HepG2 (cell line): ENCODE data around the gene USP17L26. TPM values are rescaled to one million over a fixed set of nuclear protein-coding genes. Genes with fewer than 3 reads are reported as not detected.
"Not testable (repeated sequence)": the region's sequence is repeated elsewhere in the genome, so short reads cannot be mapped to it uniquely, and the experiment has no call there.

Source experiments
- ATAC-seq: fragments of 200-7000 bp; cut with Tn5 transposase; 3 replicates; pipeline ENCODE4 v1.9.1; 2020; ENCODE audit warnings: mild to moderate bottlenecking, moderate library complexity
- Bru-seq: library from RNA; stranded (reverse); fragments of 400-500 nt; gene quantifications from one replicate; lab custom pipeline; 2021; lab: Mats Ljungman, UMichigan
- BruChase-seq, 2 experiments: library from RNA; stranded (reverse); fragments of 400-500 nt; gene quantifications; one replicate each; lab custom pipeline; 2021; lab: Mats Ljungman, UMichigan
- BruUV-seq: library from RNA; stranded (reverse); fragments of 400-500 nt; replicated peaks from 2 replicates; lab custom pipeline; 2021; lab: Mats Ljungman, UMichigan
- CTCF ChIA-PET: fragments of 300-600 bp; formaldehyde crosslinking; extraction: SDS; loops from one replicate; lab custom pipeline; 2021; ENCODE audit warnings: low total read pairs, inconsistent platforms, low intra/inter-chr PET ratio; lab: Yijun Ruan, JAX
- POLR2A ChIA-PET: fragments of 350-600 bp; sonication (Branson Sonifier 250); formaldehyde crosslinking; loops from one replicate; lab custom pipeline; 2020; ENCODE audit warnings: antibody characterized with exemption, inconsistent platforms; lab: Yijun Ruan, JAX
- DNase-seq: peaks from one replicate; pipeline ENCODE4 v3.0.0-alpha.2; 2015; ENCODE audit warnings: low spot score
- FAIRE-seq: peaks from 3 replicates; lab custom pipeline; 2011; peaks lifted over from hg19 to GRCh38; lab: Jason Lieb, UNC
- H2AFZ ChIP-seq: one replicate; pipeline ENCODE4 v1.6.1; 2011; ENCODE audit warnings: low read length, inconsistent platforms
- H3K27ac ChIP-seq: fragments of 300-600 bp; 3 replicates; pipeline ENCODE4 v1.8.0; 2011; ENCODE audit warnings: mixed run types, mild to moderate bottlenecking, mixed read lengths, low read length, inconsistent platforms; ENCODE audit not compliant: insufficient read depth; ENCODE audit errors: extremely low read length
- H3K27me3 ChIP-seq, 2 experiments: fragments of 200-600 bp in 1 of 2; 2 replicates in 1 of 2; 3 replicates in 1 of 2; pipeline versions ENCODE4 v1.6.0 to v1.8.0; 2011; ENCODE audit warnings: low read length in 2 of 2, mild to moderate bottlenecking in 2 of 2, moderate library complexity in 2 of 2, inconsistent platforms in 1 of 2; ENCODE audit not compliant: insufficient read depth in 2 of 2, control insufficient read depth in 1 of 2
- H3K36me3 ChIP-seq, 2 experiments: fragments of 200-600 bp in 1 of 2; replicated peaks in 1 of 2; 2 replicates in 1 of 2; 3 replicates in 1 of 2; pipeline versions ENCODE4 v1.5.1 to v1.8.0; 2011; ENCODE audit warnings: low read length in 2 of 2, inconsistent platforms in 1 of 2; ENCODE audit not compliant: insufficient read depth in 2 of 2, control insufficient read depth in 1 of 2
- H3K4me1 ChIP-seq: 2 replicates; pipeline ENCODE4 v1.5.1; 2012; ENCODE audit warnings: low read length, inconsistent platforms; ENCODE audit not compliant: insufficient read depth
- H3K4me2 ChIP-seq: 2 replicates; pipeline ENCODE4 v1.6.0; 2011; ENCODE audit warnings: low read depth, low read length, inconsistent platforms
- H3K4me3 ChIP-seq, 3 experiments: fragments of 200-600 bp in 1 of 3; sonication (generic), shearing (Covaris generic) in 1 of 3; replicated peaks in 1 of 3; 2 replicates each; pipeline ENCODE4 v1.5.1; 2011 to 2016; ENCODE audit warnings: low read length in 3 of 3, inconsistent platforms in 2 of 3, low read depth in 2 of 3, mild to moderate bottlenecking in 2 of 3, control low read depth in 1 of 3, mixed read lengths in 1 of 3; ENCODE audit not compliant: insufficient read depth in 1 of 3
- H3K79me2 ChIP-seq: one replicate; pipeline ENCODE4 v1.6.1; 2011; ENCODE audit warnings: low read length, inconsistent platforms; ENCODE audit not compliant: insufficient read depth
- H3K9ac ChIP-seq: 2 replicates; pipeline ENCODE4 v1.6.0; 2011; ENCODE audit warnings: mild to moderate bottlenecking, low read depth, low read length, inconsistent platforms; ENCODE audit not compliant: insufficient read depth
- H3K9me3 ChIP-seq: 2 replicates; pipeline ENCODE4 v1.5.1; 2012; ENCODE audit warnings: mild to moderate bottlenecking, low read length
- H4K20me1 ChIP-seq: 2 replicates; pipeline ENCODE4 v1.6.0; 2011; ENCODE audit warnings: inconsistent platforms, mild to moderate bottlenecking, low read length, moderate library complexity; ENCODE audit not compliant: insufficient read depth
- WGBS: methylation state at CpG from one replicate; pipeline ENCODE4 v1.1.6; 2017; ENCODE audit warnings: low lambda C conversion rate; 5-methylcytosine and 5-hydroxymethylcytosine counted together
- in situ Hi-C: cut with HindIII; loops from 2 replicates; pipeline ENCODE4 v1.10.0; 2017; ENCODE audit warnings: low pct_unique_long_range_greater_than_20kb; ENCODE audit not compliant: extremely low pct_ligation_motif_present
- intact Hi-C: fragments of 100-400 bp; cut with micrococcal nuclease; formaldehyde crosslinking; loops from one replicate; pipeline ENCODE4 v1.10.0; 2022; ENCODE audit not compliant: unreplicated experiment
- long read RNA-seq, 2 experiments: library from RNA in 1 of 2; library from polyadenylated mRNA in 1 of 2; stranded (forward) in 1 of 2; unstranded in 1 of 2; transcript quantifications; one replicate each; pipeline ENCODE4 v2.0.0, GENCODE V29; 2019 to 2022
- polyA minus RNA-seq, 3 experiments: library from RNA; depleted of rRNA, polyadenylated mRNA; stranded (reverse); fragments of >200 nt; gene quantifications; 2 replicates each; pipeline ENCODE4 v1.2.3, GENCODE V29; 2011; ENCODE audit warnings: low replicate concordance in 1 of 3
- polyA plus RNA-seq, 8 experiments: library from polyadenylated mRNA; depleted of rRNA in 3 of 8; stranded (reverse) in 7 of 8; unstranded in 1 of 8; fragments of >200 nt; fragmentation: Illumina TruSeq in 4 of 8; extraction: Trizol in 4 of 8; gene quantifications; 2 replicates each; pipeline versions ENCODE4 v1.2.1 to v1.2.3, GENCODE V29; 2011 to 2016; ENCODE audit warnings: low read depth in 4 of 8, missing spikeins in 1 of 8, mixed read lengths in 1 of 8; ENCODE audit not compliant: insufficient read depth in 1 of 8
- total RNA-seq, 5 experiments: library from RNA; depleted of rRNA; stranded (reverse); fragments of >200 nt; fragmentation: Illumina TruSeq; extraction: Trizol; gene quantifications; 2 replicates each; pipeline ENCODE4 v1.2.3, GENCODE V29; 2016; ENCODE audit warnings: low read depth in 1 of 5

USP17L26 gene
- total RNA-seq (2016; rRNA removed; fragmentation: Illumina TruSeq; extraction: Trizol) (not detected in 2 replicates), polyA plus RNA-seq (2011; rRNA removed) (not detected in 2 replicates), polyA minus RNA-seq (2011; rRNA and poly(A)+ RNA removed; ENCODE audit: low replicate concordance) (not detected in 2 replicates), Bru-seq, nascent RNA (not detected), BruChase-seq, experiment 1, labeled RNA remaining after a 6-hour chase (not detected), BruChase-seq, experiment 2, labeled RNA remaining after a 2-hour chase (not detected)
- total RNA-seq (2016; cell fraction: cytosol; rRNA removed; fragmentation: Illumina TruSeq; extraction: Trizol; ENCODE audit: low read depth): not detected in 2 replicates
- not detected in 2 replicates for total RNA-seq (2016; cell fraction: insoluble cytoplasmic fraction; rRNA removed; fragmentation: Illumina TruSeq; extraction: Trizol)
- total RNA-seq (2016; cell fraction: membrane; rRNA removed; fragmentation: Illumina TruSeq; extraction: Trizol): not detected in 2 replicates
- total RNA-seq (2016; cell fraction: nucleus; rRNA removed; fragmentation: Illumina TruSeq; extraction: Trizol): not detected in 2 replicates
- not detected in 2 replicates for polyA plus RNA-seq (2011; cell fraction: cytosol; rRNA removed)
- not detected in 2 replicates for polyA plus RNA-seq (2011; cell fraction: nucleus; rRNA removed)
- polyA plus RNA-seq (2012): not detected in 2 replicates
- polyA plus RNA-seq (2016; cell fraction: cytosol; fragmentation: Illumina TruSeq; extraction: Trizol; ENCODE audit: low read depth): not detected in 2 replicates
- not detected in 2 replicates for polyA plus RNA-seq (2016; cell fraction: insoluble cytoplasmic fraction; fragmentation: Illumina TruSeq; extraction: Trizol; ENCODE audit: low read depth)
- polyA plus RNA-seq (2016; cell fraction: membrane; fragmentation: Illumina TruSeq; extraction: Trizol; ENCODE audit: low read depth): not detected in 2 replicates
- not detected in 2 replicates for polyA plus RNA-seq (2016; cell fraction: nucleus; fragmentation: Illumina TruSeq; extraction: Trizol; ENCODE audit: insufficient read depth, low read depth)
- not detected in 2 replicates for polyA minus RNA-seq (2011; cell fraction: cytosol; rRNA and poly(A)+ RNA removed)
- polyA minus RNA-seq (2011; cell fraction: nucleus; rRNA and poly(A)+ RNA removed): not detected in 2 replicates
- long read RNA-seq, experiment 1: 0 reads
- long read RNA-seq, experiment 2: 0 reads

DNA sequence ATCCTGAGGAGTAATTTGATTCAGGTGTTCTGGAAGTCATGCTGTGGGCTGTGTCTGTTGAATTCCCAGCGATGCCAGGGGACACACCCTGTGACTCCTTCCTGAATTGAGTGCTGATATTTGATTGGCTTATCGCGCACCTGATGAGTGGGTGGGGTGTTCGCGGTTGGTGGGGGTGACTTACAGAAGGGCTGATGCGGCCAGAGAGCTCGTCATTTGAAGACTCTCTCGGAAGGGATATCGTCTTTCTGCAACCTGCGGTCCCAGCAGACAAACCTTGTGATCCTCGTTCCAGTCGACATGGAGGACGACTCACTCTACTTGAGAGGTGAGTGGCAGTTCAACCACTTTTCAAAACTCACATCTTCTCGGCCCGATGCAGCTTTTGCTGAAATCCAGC, at the start of gene USP17L26:
USP17L26 (plus strand) TSS at position 301 of the 400 bp plus-strand sequence; CDS start at position 301, 0 bp downstream.
- FAIRE-seq, H3K36me3 ChIP-seq, H3K9ac ChIP-seq, H2AFZ ChIP-seq, H3K79me2 ChIP-seq, H3K27ac ChIP-seq, H3K4me1 ChIP-seq, BruUV-seq, in situ Hi-C loops, H3K9me3 ChIP-seq, intact Hi-C loops, H3K4me2 ChIP-seq, DNase-seq, H4K20me1 ChIP-seq, ATAC-seq, CTCF ChIA-PET, POLR2A ChIA-PET, H3K27me3 ChIP-seq, H3K4me3 ChIP-seq: not testable (repeated sequence)
- no CpG with 5 or more reads among the region's 15 CpGs for WGBS

- intact Hi-C loops, H3K4me3 ChIP-seq, H3K27me3 ChIP-seq, DNase-seq, H3K9me3 ChIP-seq, H3K36me3 ChIP-seq, CTCF ChIA-PET, POLR2A ChIA-PET, in situ Hi-C loops, H4K20me1 ChIP-seq, FAIRE-seq, BruUV-seq, H3K4me2 ChIP-seq, H3K4me1 ChIP-seq, H3K27ac ChIP-seq, ATAC-seq, H2AFZ ChIP-seq, H3K79me2 ChIP-seq, H3K9ac ChIP-seq: not testable (repeated sequence)
- 21% methylated on average over 4 of the region's 13 CpGs for WGBS
Measured at GRCh38 chr4:9324191-9324590, 10.3 kb upstream of the USP17L26 start.

DNA sequence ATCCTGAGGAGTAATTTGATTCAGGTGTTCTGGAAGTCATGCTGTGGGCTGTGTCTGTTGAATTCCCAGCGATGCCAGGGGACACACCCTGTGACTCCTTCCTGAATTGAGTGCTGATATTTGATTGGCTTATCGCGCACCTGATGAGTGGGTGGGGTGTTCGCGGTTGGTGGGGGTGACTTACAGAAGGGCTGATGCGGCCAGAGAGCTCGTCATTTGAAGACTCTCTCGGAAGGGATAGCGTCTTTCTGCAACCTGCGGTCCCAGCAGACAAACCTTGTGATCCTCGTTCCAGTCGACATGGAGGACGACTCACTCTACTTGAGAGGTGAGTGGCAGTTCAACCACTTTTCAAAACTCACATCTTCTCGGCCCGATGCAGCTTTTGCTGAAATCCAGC, 9.6 kb upstream of the USP17L26 start, which contains the start of gene USP17L24:
USP17L24 (plus strand) TSS at position 301 of the 400 bp plus-strand sequence; CDS start at position 301, 0 bp downstream.
- H3K4me1 ChIP-seq, H3K27ac ChIP-seq, H3K79me2 ChIP-seq, H4K20me1 ChIP-seq, H3K4me2 ChIP-seq, FAIRE-seq, POLR2A ChIA-PET, H2AFZ ChIP-seq, H3K9me3 ChIP-seq, H3K27me3 ChIP-seq, H3K9ac ChIP-seq, H3K4me3 ChIP-seq, BruUV-seq, in situ Hi-C loops, CTCF ChIA-PET, H3K36me3 ChIP-seq, ATAC-seq, DNase-seq, intact Hi-C loops: not testable (repeated sequence)
- no CpG with 5 or more reads among the region's 15 CpGs for WGBS
